DOHH2 (cell line): ENCODE results near the gene SARNP.

Experiments used
- H3F3A ChIP-seq: fragments of 200-600 bp; sonication (generic), shearing (Covaris generic); 2 replicates; pipeline ENCODE4 v1.6.0; 2016; ENCODE audit warnings: antibody characterized with exemption, mild to moderate bottlenecking; ENCODE audit not compliant: control insufficient read depth, insufficient read depth
- H3K27ac ChIP-seq: fragments of 200-600 bp; sonication (generic); 2 replicates; pipeline ENCODE4 v1.5.1; 2014; ENCODE audit warnings: low read depth, mild to moderate bottlenecking, low read length, moderate library complexity
- H3K27me3 ChIP-seq: fragments of 200-600 bp; sonication (generic); 2 replicates; pipeline ENCODE4 v1.6.1; 2014; ENCODE audit warnings: mild to moderate bottlenecking, low read length, mixed read lengths; ENCODE audit not compliant: control insufficient read depth
- H3K36me3 ChIP-seq: fragments of 200-600 bp; sonication (generic); 2 replicates; pipeline ENCODE4 v1.6.1; 2014; ENCODE audit warnings: mild to moderate bottlenecking, low read length, moderate library complexity, mixed read lengths; ENCODE audit not compliant: control insufficient read depth
- H3K4me1 ChIP-seq: fragments of 200-600 bp; sonication (generic); 2 replicates; pipeline ENCODE4 v1.6.1; 2014; ENCODE audit warnings: mild to moderate bottlenecking, low read length, mixed read lengths; ENCODE audit not compliant: control insufficient read depth
- H3K4me2 ChIP-seq: fragments of 200-600 bp; sonication (generic); 2 replicates; pipeline ENCODE4 v1.6.0; 2014; ENCODE audit warnings: mild to moderate bottlenecking, low read length, moderate library complexity
- H3K4me3 ChIP-seq: fragments of 200-600 bp; sonication (generic); 2 replicates; pipeline ENCODE4 v1.5.1; 2014; ENCODE audit warnings: mild to moderate bottlenecking, low read length, mixed read lengths
- H3K79me2 ChIP-seq: fragments of 200-600 bp; sonication (generic); 2 replicates; pipeline ENCODE4 v1.6.1; 2014; ENCODE audit warnings: mild to moderate bottlenecking, low read length, mixed read lengths; ENCODE audit not compliant: control insufficient read depth
- H3K9me2 ChIP-seq: fragments of 200-600 bp; sonication (generic); replicated peaks from 2 replicates; pipeline ENCODE4 v1.6.1; 2014; ENCODE audit warnings: mild to moderate bottlenecking, low read length, mixed read lengths; ENCODE audit not compliant: control insufficient read depth
- H3K9me3 ChIP-seq: fragments of 200-600 bp; sonication (generic); 2 replicates; pipeline ENCODE4 v1.6.1; 2014; ENCODE audit warnings: antibody characterized with exemption, low read length, mixed read lengths; ENCODE audit not compliant: control insufficient read depth, insufficient read depth
- H4K20me1 ChIP-seq: fragments of 200-600 bp; sonication (generic); 2 replicates; pipeline ENCODE4 v1.6.0; 2014; ENCODE audit warnings: low read depth, mild to moderate bottlenecking, antibody characterized with exemption, low read length, moderate library complexity; ENCODE audit not compliant: control insufficient read depth, insufficient read depth
- EZH2phosphoT487 ChIP-seq: fragments of 200-600 bp; sonication (generic); IDR thresholded peaks from 2 replicates; pipeline ENCODE4 v1.6.1; 2017; ENCODE audit warnings: borderline replicate concordance, mild to moderate bottlenecking, antibody characterized with exemption, low read length, moderate library complexity, mixed read lengths
- TF ChIP-seq, protein P1 (sequence below): fragments of 200-600 bp; sonication (generic); IDR thresholded peaks from one replicate; pipeline ENCODE4 v1.5.1; 2014; ENCODE audit warnings: antibody characterized with exemption, mild to moderate bottlenecking, low read depth, low read length; ENCODE audit not compliant: poor library complexity, severe bottlenecking

Gene SARNP

DNA sequence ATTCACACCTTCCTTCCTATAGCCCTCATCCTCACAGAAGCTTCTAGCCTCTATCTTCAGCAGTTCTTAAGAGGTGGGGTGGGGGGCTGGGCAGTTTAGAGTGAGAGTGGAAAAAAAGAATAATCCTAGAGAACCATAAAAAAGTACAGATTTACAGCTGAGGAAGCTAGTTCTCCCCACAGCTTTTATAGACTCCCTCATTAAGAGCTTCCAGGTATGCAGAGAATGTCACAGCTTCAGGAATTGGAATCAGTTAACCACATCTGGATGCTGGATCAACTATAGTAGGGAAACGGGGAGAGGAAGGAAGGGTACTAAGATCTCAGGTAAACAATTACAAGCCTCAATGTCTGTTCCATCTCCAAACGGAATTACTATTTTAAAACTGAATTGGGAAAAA lies 62.3 kb downstream of the SARNP start:
- H3F3A ChIP-seq, result peaks cover 6% of the 10 kb centered on the region; the same call in 1 of the 2 replicates
- H3K4me3 ChIP-seq, result no peak overlapping the region
- no peaks in the 10 kb centered on the region for H4K20me1 ChIP-seq
- H3K4me1 ChIP-seq, result no peaks in the 10 kb centered on the region
- H3K9me2 ChIP-seq, result no peaks in the 10 kb centered on the region
- no peaks in the 10 kb centered on the region for H3K79me2 ChIP-seq
- H3K9me3 ChIP-seq, result no peaks in the 10 kb centered on the region
- H3K27ac ChIP-seq, result no peak overlapping the region
- H3K36me3 ChIP-seq, result peaks cover 92% of the 10 kb centered on the region
- TF ChIP-seq, protein P1, sequence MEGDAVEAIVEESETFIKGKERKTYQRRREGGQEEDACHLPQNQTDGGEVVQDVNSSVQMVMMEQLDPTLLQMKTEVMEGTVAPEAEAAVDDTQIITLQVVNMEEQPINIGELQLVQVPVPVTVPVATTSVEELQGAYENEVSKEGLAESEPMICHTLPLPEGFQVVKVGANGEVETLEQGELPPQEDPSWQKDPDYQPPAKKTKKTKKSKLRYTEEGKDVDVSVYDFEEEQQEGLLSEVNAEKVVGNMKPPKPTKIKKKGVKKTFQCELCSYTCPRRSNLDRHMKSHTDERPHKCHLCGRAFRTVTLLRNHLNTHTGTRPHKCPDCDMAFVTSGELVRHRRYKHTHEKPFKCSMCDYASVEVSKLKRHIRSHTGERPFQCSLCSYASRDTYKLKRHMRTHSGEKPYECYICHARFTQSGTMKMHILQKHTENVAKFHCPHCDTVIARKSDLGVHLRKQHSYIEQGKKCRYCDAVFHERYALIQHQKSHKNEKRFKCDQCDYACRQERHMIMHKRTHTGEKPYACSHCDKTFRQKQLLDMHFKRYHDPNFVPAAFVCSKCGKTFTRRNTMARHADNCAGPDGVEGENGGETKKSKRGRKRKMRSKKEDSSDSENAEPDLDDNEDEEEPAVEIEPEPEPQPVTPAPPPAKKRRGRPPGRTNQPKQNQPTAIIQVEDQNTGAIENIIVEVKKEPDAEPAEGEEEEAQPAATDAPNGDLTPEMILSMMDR, result no peak
- TF ChIP-seq EZH2phosphoT487, result no peak
- no peaks in the 10 kb centered on the region for H3K27me3 ChIP-seq
- no peak overlapping the region for H3K4me2 ChIP-seq

DNA sequence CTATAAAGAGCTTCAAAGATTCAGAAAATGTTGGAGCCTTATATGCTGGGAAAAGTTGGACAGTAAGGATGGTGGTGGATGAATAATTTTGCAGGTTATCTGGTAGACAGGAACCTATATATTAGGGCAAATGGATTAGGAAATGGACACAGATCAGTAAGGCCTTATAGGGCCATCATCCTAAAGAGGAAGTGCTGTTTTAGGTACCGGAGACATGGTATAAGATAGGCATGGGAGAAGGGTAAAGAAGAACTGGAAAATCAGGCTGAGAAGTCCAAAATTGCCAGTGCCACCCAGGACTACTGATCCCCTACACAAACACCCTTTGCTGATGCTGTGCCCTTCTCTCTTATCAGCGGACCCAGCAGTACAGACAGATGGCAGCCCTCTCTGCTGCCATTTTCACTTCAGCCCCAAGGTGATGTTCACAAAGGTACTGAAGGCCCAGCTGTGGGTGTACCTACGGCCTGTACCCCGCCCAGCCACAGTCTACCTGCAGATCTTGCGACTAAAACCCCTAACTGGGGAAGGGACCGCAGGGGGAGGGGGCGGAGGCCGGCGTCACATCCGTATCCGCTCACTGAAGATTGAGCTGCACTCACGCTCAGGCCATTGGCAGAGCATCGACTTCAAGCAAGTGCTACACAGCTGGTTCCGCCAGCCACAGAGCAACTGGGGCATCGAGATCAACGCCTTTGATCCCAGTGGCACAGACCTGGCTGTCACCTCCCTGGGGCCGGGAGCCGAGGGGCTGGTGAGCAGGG lies 69.1 kb downstream of the SARNP start:
- TF ChIP-seq, protein P1, result no peak
- TF ChIP-seq EZH2phosphoT487, result no peak
- Histone ChIP-seq H4K20me1 (0 out of 2 replicates have a peak, but pooled peaks cover 13% of the 10 kb centered on the region), H3K36me3 (peaks cover 46% of the 10 kb centered on the region), H3K27me3 (no peaks in the 10 kb centered on the region), H3K4me1 (peaks cover 36% of the 10 kb centered on the region), H3K9me2 (no peaks in the 10 kb centered on the region), H3F3A (peaks cover 9% of the 10 kb centered on the region; the same call in 1 of the 2 replicates), H3K9me3 (no peaks in the 10 kb centered on the region), H3K4me2 (no peak overlapping the region), H3K4me3 (no peak overlapping the region), H3K79me2 (peaks cover 19% of the 10 kb centered on the region), H3K27ac (no peak overlapping the region)

DNA sequence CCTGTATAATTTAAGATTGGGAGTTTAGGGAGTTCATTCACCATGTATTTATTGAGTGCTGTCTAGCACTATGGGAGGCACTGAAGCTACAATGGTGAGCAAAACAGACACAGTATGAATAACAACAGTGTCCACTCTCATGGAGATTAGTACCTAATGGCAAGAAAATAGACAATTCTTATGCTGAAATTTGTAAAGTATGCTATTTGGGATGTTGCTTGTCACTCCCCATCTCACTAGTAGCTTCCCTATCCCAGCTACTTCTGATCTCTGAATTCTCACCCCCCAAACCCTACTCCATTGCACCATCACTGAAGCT lies 70.7 kb downstream of the SARNP start:
- Histone ChIP-seq H3K27ac (no peak overlapping the region), H3K79me2 (peaks cover 19% of the 10 kb centered on the region), H3K4me3 (no peak overlapping the region), H3K9me2 (no peaks in the 10 kb centered on the region), H3K36me3 (peaks cover 30% of the 10 kb centered on the region), H3K4me1 (peaks cover 45% of the 10 kb centered on the region), H3K4me2 (no peak overlapping the region), H3K27me3 (peaks cover 3% of the 10 kb centered on the region; the same call in 1 of the 2 replicates), H4K20me1 (0 out of 2 replicates have a peak, but pooled peaks cover 13% of the 10 kb centered on the region), H3F3A (peaks cover 9% of the 10 kb centered on the region; the same call in 1 of the 2 replicates), H3K9me3 (no peaks in the 10 kb centered on the region)
- TF ChIP-seq, protein P1, result no peak
- no peak for TF ChIP-seq EZH2phosphoT487
